Right lobe of liver (tissue), 6 donors: ENCODE results near the gene TGFBR3. TPM values are rescaled to one million over a fixed set of nuclear protein-coding genes. Genes with fewer than 3 reads are reported as not detected.

ENCODE experiments used
- ATAC-seq, 4 donors: fragments of 200-7000 bp; cut with Tn5 transposase; one replicate each; pipeline ENCODE4 v1.9.1; 2020; ENCODE audit warnings: mild to moderate bottlenecking in 4 of 4, moderate library complexity in 4 of 4
- DNase-seq, 3 donors: peaks; one replicate each; pipeline ENCODE4 v3.0.0-alpha.2; 2020
- H3K27ac ChIP-seq, 3 donors: fragments of 200-600 bp; one replicate each; pipeline ENCODE4 v1.8.0; 2022
- H3K27me3 ChIP-seq, 2 donors: fragments of 200-600 bp; one replicate each; pipeline ENCODE4 v1.8.0; 2022
- H3K36me3 ChIP-seq, 4 donors: fragments of 200-600 bp; sonication (generic) in 1 of 4; one replicate each; pipeline versions ENCODE4 v1.5.1 to v1.8.0; 2017 to 2022; ENCODE audit warnings: control low read depth in 1 of 4
- H3K4me1 ChIP-seq, 4 donors: fragments of 200-600 bp; sonication (generic) in 1 of 4; one replicate each; pipeline versions ENCODE4 v1.5.1 to v1.8.0; 2017 to 2022; ENCODE audit warnings: control low read depth in 1 of 4
- H3K4me3 ChIP-seq, 3 donors: fragments of 200-600 bp; one replicate each; pipeline ENCODE4 v1.8.0; 2022
- H3K9me3 ChIP-seq, 4 donors: fragments of 200-600 bp; sonication (generic) in 1 of 4; one replicate each; pipeline versions ENCODE4 v1.5.1 to v1.8.0; 2017 to 2022; ENCODE audit warnings: control low read depth in 1 of 4
- CTCF ChIP-seq, 4 donors: fragments of 200-600 bp in 3 of 4; fragments of 450-650 bp in 1 of 4; IDR thresholded peaks; one replicate each; pipeline versions ENCODE4 v1.5.1 to v1.8.0; 2016 to 2022; ENCODE audit warnings: antibody characterized with exemption in 4 of 4, mild to moderate bottlenecking in 2 of 4
- POLR2A ChIP-seq: fragments of 450-650 bp; IDR thresholded peaks from one replicate; pipeline ENCODE4 v1.6.1; 2017; ENCODE audit warnings: antibody characterized with exemption, mild to moderate bottlenecking
- WGBS: methylation state at CpG from one replicate; pipeline ENCODE4 v1.1.6; 2018; ENCODE audit warnings: low coverage, low lambda C conversion rate; ENCODE audit not compliant: insufficient coverage; ENCODE audit errors: missing lambda C conversion rate; 5-methylcytosine and 5-hydroxymethylcytosine counted together
- intact Hi-C, 2 donors: fragments of 100-400 bp; cut with DNase I; formaldehyde crosslinking; loops; one replicate each; pipeline versions ENCODE4 v1.11.2 to v1.14.1; 2022
- total RNA-seq, 6 experiments: library from RNA; depleted of rRNA in 2 of 6; stranded (reverse); fragments of >200 nt in 2 of 6; fragmentation: NEBNext Ultra II Directional in 3 of 6; extraction: Animal tissue kit (Norgen Biotek cat#: 25700) in 3 of 6; gene quantifications; one replicate each; pipeline versions ENCODE4 v1.1.0 to v1.2.4, GENCODE V29; 2016 to 2023
- donor health status: DM: no; HTN: yes; CAD: no.
- donor health status: DM: no; HTN: no; CAD: no.
- donor health status: DM: no; HTN: no; CAD: no.
- donor health status: DM: no; HTN: yes; CAD: no.
- donor health status: DM: no; HTN: yes; CAD: no.

Gene TGFBR3
- total RNA-seq, 6 experiments from 2014 or later = 9.0 to 32.3 (median 18.1) TPM

- DNase-seq (no peak), ATAC-seq (no peak)
- H3K9me3 ChIP-seq = no peaks in the 10 kb centered on the region
- no peak overlapping the region for H3K27ac ChIP-seq
- H3K36me3 ChIP-seq = no peaks in the 10 kb centered on the region
- intact Hi-C loops = no loop called here
- no peak overlapping the region for H3K4me3 ChIP-seq
- 80% methylated on average over 2 of the region's 5 CpGs for WGBS
- no peaks in the 10 kb centered on the region for H3K27me3 ChIP-seq
- H3K4me1 ChIP-seq = peaks cover 0 to 6% (median 0%) of the 10 kb centered on the region in 4 donors
- TF ChIP-seq POLR2A (no peak), CTCF (IDR thresholded peaks at IDR 0.05) (no peak)
Observed at GRCh38 chr1:91799159-91799558, 86.8 kb downstream of the TGFBR3 start.

- 43% methylated on average over 2 of the region's 2 CpGs for WGBS
- Histone ChIP-seq H3K9me3 (no peaks in the 10 kb centered on the region), H3K4me3 (no peak overlapping the region), H3K27me3 (no peaks in the 10 kb centered on the region), H3K4me1 (peaks cover 0 to 4% (median 0%) of the 10 kb centered on the region in 4 donors), H3K27ac (no peak overlapping the region), H3K36me3 (no peaks in the 10 kb centered on the region)
- intact Hi-C loops = no loop called here
- no peak for TF ChIP-seq CTCF (IDR thresholded peaks at IDR 0.05)
- no peak for TF ChIP-seq POLR2A
- DNase-seq = no peak
- ATAC-seq = no peak
Observed at GRCh38 chr1:91798740-91799139, 87.2 kb downstream of the TGFBR3 start.

GRCh38 chr1:91798241-91798648 is 87.7 kb downstream of the TGFBR3 start:
- no peak for TF ChIP-seq POLR2A
- TF ChIP-seq CTCF (IDR thresholded peaks at IDR 0.05) = no peak
- ATAC-seq = peak in 2 of 4 donors; percentile 19 to 23
- H3K4me1 ChIP-seq = peaks cover 0 to 4% (median 0%) of the 10 kb centered on the region in 4 donors
- H3K27me3 ChIP-seq = no peaks in the 10 kb centered on the region
- no peaks in the 10 kb centered on the region for H3K9me3 ChIP-seq
- no peak for DNase-seq
- whole genome bisulfite sequencing = 75% methylated on average over 3 of the region's 5 CpGs
- no peaks in the 10 kb centered on the region for H3K36me3 ChIP-seq
- H3K4me3 ChIP-seq = no peak overlapping the region
- intact Hi-C loops = no loop called here
- no peak overlapping the region for H3K27ac ChIP-seq

GRCh38 chr1:91797164-91797563 is 88.8 kb downstream of the TGFBR3 start:
- Histone ChIP-seq H3K27me3 (no peaks in the 10 kb centered on the region), H3K9me3 (no peaks in the 10 kb centered on the region), H3K4me3 (no peak overlapping the region), H3K27ac (no peak overlapping the region), H3K4me1 (peaks cover 0 to 4% (median 0%) of the 10 kb centered on the region in 4 donors), H3K36me3 (no peaks in the 10 kb centered on the region)
- intact Hi-C loops = no loop called here
- ATAC-seq = peak in 1 of 4 donors; percentile 61
- DNase-seq = no peak
- no CpG with 5 or more reads among the region's 1 CpG for WGBS
- no peak for TF ChIP-seq POLR2A
- TF ChIP-seq CTCF (IDR thresholded peaks at IDR 0.05) = no peak

GRCh38 chr1:91796390-91796654 is 89.6 kb downstream of the TGFBR3 start:
- H3K27me3 ChIP-seq = no peaks in the 10 kb centered on the region
- WGBS = 97% methylated on average over 3 of the region's 4 CpGs
- no peak overlapping the region for H3K27ac ChIP-seq
- no peaks in the 10 kb centered on the region for H3K36me3 ChIP-seq
- H3K4me1 ChIP-seq = peaks cover 0 to 4% (median 0%) of the 10 kb centered on the region in 4 donors
- no peak overlapping the region for H3K4me3 ChIP-seq
- no peaks in the 10 kb centered on the region for H3K9me3 ChIP-seq
- DNase-seq (no peak), ATAC-seq (no peak)
- TF ChIP-seq POLR2A (no peak), CTCF (IDR thresholded peaks at IDR 0.05) (no peak)
- intact Hi-C loops = no loop called here
